NCI-H1436 (cell line): ENCODE results near the gene OR5C1.
A peak's percentile ranks its signal among the peaks of the same experiment; 100 is the strongest.
"Not testable (repeated sequence)": the region's sequence is repeated elsewhere in the genome, so short reads cannot be mapped to it uniquely, and the experiment has no call there.

ENCODE experiments used
- DNase-seq: peaks from one replicate; lab custom pipeline; 2025; lab: John Stamatoyannopoulos, UW

Gene OR5C1

DNA sequence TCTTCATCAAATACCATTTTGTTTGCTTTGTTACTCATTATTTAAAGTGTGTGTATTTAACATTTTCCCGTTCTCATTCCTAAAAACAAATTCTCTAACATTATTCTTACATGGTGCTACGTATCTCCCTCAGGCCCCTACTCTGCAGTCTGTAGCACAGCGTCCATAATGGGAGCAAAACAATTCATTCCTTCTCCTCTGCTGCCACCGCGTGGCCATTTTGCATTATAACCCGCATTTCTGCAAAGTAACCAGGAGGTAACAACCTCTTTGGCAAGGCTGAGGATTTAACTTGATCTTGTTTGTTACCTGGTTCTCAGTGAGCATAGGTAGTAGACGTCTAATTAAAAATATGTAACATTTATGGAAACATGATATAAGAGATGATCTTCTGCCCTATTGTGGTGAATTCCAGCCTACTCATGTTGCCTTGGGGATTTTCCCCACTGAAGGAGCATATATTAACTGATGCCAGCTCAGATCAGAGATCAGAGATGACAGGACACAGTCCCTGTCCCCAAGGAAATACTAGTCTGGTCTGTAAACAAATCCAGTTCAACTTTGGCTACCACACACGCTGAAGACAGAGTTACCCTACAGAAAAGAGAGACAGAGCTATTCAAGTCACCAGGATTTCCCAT, 21.7 kb downstream of the OR5C1 start:
- peak; percentile 78 for DNase-seq

DNA sequence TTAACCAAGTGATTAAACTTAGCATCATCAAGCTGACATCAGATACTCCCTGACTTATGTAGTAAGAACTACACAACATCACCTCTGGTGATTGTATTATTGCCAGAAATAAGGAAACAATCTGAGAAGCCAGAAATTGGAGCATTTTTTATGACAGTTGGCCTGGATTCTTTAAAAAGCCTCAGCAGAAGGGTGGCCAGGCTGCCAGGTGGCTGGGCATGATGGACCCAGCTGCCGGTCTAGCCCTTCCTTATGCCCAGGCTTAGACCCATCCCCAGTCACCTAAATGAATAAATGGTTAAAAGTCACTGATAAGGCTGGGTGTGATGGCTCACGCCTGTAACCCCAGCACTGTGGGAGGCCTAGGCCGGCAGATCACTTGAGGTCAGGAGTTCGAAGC, 24.0 kb downstream of the OR5C1 start:
- no peak for DNase-seq

DNA sequence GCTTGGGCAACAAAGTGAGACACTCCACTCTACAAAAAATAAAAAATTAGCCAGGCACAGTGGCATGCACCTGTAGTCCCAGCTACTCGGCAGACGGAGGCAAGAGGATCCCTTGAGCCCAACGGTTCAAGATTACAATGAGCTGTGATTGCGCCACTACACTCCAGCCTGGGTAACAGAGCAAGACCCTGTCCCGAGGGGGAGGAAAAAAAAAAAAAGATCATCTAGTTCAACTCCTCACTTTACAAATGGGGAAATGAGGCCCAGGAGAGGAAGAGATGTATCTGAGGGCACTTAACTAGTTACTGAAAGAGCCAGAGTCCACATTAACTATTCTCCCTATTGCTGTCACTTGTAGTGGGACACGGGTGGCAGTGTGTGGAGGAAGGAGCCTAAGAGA, 25.8 kb downstream of the OR5C1 start:
- no peak for DNase-seq

DNA sequence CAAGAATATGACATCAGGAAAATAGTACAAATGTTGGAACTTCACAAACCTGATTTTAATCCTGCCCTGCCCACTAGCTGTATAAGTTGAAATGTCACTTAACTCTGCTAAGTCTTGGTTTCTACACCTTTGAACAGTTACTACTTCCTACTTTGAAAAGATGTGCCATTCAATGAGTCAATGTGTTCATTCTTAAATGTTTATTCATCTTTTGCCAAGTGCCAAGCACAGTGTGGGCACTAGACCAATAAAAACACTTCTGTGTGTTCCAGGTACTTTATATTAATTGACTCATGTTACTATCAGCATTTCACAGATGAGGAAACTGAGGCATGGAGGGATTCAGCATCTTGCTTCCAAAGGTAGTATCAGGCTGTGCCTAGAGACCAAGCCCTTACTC, 26.8 kb downstream of the OR5C1 start:
- no peak for DNase-seq

DNA sequence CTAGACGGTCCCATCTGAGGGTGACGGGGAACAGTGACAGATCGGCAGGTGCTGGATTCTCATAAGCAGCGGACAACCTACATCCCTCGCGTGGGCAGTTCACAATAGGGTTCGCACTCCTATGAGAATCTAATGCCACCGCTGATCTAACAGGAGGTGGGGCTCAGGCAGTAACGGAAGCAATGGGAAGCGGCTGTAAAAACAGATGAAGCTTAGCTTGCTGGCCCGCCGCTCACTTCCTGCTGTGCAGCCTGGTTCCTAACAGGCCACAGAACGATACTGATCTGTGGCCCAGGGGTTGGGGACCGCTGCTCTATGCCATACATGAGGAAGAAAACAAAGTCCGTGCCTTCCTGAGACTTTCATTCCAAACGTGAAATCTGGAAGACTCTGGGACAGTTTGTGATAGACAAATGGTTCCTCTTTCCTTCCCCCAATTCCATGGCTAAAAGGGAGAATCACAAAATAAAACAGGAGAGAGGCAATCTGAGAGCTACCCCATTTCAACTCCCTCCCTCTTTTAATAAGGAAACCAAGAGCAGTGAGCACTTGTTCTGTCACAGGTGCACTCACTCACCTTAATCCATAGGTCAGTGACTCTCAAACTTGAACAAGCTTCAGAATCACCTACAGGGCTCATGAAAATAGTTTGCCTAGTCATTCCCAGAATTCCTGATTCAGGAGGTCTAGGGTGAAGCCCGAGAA, 27.6 kb downstream of the OR5C1 start:
- DNase-seq, result no peak

DNA sequence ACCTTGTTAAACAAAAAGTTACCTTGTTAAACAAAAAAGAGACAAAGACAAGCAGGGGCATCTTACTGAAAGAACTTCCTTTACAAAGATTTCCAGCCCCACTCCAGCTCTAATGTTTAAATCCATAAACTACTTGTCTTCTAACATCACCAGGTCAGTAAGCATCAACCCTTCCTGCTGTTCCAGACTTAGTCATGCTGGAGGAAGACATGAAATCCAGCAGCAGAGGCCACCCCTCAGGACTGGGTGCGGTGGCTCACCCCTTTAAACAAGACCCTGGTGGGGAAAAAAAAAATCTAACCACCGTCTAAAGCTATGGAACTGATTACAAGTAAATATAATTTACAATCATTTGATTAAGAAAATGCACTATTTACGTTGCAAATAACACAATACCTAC, 30.6 kb downstream of the OR5C1 start:
- no peak for DNase-seq

DNA sequence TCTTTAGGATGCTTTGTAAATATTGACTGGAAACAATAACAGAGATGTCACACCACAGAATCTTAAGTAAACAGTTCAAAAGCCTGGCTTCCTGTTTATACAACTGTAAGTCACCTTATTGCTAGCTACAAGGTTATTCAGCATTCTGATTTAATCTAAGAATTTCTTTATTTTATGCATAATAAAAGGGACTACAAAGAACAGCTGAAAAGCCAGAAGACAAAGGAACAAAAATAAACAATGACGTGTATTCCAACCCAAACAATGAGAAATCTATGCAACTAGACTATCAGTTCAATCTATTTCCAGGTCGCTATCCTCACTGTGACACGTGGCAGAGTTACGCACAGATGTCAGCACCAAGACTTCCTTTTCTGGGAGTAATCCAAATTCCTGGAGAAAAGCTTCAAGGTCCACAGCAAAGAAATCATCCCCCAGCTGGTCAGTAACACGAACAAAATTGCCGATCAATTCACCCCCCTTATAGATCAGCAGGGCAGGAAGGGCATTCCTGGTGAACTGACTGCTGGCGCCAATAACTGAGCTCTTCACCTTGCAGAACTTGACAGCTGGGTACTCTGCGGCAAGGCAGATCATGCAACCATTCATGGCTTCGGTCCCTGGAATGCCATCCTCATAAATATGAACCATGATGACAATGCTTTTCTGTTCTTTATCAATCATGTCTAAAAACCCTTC, 31.2 kb downstream of the OR5C1 start:
- no peak for DNase-seq

DNA sequence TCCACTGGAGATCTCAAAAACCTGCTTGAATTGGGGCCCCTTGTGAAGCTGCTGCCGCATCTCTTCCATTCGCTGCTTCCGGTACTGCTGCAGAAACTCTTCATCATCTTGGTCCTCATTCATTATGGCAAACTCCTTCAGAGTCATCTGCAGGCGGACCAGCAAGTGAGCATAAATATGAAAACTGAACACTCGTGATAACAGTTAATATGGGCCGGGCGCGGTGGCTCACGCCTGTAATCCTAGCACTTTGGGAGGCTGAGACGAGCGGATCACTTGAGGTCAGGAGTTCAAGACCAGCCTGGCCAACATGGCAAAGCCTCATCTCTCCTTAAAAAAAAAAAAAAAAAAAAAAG, 31.7 kb downstream of the OR5C1 start:
- no peak for DNase-seq

DNA sequence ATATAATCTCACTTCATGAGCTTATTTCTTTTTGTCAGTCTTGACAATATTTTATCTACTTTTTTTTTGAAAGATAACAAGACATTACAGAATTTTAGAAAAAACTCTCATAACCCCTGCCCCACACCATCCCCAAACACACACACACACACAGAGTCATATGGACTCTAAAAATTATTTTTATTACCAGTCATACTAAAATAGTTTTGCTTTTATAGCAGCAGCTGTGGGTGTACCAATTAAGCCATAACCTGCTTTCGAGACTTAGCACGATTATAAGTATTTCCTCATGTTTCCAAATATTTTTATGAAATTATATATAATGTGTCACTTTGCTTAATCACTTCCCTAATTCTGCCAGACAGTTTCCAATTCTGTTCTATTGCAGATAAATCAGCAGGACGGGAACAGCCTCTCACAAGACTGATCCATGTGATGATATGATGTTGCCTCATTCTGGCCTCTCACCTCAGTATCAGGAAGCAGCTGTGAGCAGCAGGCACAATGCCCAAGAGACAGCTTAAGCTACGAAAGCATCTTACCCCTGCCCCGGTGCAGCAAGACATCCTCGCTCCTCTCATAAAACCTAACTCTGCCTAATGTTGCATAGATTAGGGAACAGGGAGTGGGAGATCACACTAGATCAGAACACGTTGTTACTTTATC, 32.7 kb downstream of the OR5C1 start:
- no peak for DNase-seq

DNA sequence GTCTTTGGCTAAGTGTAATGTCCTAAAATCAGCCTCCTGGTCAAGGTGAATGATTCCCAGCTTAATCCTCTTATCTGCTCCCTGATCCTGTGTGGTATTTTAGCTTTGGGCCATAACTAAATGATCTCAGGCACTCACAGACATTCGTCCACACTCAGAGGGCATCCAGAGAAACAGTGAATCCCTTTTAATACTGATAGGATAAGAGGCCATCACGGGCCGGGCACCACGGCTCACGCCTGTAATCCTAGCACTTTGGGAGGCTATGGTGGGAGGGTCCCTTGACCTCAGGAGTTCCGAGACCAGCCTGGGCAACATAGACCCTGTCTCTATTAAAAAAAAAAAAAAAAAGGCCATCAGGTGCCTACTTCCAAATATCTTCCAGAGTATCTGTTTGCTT, 33.3 kb downstream of the OR5C1 start:
- no peak for DNase-seq

DNA sequence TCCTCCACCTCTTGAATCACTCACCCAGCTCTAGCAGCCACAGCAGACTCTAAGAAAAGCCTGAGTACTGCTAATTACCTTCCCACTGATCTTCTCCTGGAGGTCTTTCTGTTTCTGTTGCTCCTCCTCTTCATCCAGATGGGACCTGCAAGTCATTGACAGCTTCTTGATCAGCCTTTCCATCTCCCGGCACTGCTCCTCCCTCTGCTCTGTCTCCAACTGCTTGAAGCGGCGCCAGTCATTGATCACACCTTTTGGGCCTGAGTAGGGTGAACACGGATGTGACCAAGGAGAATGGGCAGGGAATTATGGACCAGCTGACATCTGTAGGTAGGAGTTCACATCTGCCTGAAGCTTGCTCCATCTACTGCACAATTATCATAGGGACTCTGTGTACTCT, 34.2 kb downstream of the OR5C1 start:
- DNase-seq, result no peak

DNA sequence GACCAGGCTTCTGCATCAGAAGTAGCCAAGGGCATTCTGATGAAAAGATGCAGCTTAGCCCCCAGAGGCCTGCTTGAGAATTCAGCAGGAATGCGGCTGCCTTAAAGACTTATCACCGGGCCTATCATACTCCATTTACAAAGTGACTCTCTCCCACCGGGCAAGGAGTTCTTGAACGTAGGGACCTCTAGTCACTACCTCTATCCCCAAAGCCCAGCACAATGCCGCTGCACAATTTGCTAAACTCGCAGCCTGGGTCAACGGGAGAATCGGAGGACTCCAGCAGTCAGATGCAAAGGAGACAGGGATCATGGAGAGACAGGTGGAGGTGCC, 39.0 kb downstream of the OR5C1 start:
- DNase-seq, result no peak

DNA sequence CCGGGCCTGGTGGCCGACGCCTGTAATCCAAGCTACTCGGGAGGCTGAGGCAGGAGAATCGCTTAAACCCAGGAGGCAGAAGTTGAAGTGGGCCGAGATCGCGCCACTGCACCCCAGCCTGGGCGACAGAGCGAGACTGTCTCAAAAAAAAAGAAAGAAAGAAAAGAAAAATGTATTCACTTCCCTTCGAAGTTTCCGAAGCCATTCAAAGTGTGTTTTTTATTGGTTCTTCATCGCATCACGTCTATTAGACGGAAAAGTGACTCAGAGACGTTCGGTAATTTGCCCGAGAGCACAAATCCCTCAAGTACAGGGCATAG, 40.2 kb downstream of the OR5C1 start:
- DNase-seq, result not testable (repeated sequence)

DNA sequence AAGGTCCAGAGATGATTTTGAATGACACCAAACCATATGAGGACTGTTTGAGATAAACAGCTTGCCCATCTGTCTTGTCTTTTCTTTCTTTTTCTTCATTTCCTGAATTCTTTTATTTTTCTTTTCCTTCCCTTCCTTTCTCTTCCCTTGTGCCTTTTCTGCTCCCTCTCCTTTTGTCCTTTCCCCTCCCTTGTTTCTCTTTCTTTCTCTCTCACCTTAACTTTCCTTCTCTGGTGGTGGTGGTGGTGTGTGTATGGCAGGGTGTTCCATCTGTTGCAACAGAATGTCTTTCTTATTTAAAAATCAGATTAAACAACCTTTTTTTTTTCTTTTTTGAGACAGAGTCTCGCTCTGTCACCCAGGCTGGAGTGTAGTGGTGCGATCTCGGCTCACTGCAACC, 43.5 kb downstream of the OR5C1 start:
- no peak for DNase-seq

DNA sequence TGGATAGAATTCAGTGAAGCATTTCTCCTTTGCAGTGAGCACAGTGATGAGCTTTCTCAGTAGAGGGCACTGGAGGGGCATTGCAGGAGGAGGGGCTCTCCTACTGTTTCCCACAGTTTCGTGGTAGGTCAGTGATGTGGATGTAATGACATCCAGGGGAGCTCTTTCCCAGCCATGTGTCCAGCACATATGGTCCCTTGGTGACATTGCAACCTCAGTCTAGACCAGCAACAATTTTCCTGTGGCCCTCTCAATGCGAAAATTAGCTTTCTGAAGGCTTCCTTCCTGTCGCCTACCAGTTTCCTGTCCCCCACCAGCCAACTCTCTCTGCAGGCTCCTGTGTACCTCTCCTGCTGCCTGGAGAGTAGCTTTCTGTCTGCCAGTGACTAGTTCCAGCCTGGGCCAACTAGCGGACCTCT, 46.6 kb downstream of the OR5C1 start:
- no peak for DNase-seq

DNA sequence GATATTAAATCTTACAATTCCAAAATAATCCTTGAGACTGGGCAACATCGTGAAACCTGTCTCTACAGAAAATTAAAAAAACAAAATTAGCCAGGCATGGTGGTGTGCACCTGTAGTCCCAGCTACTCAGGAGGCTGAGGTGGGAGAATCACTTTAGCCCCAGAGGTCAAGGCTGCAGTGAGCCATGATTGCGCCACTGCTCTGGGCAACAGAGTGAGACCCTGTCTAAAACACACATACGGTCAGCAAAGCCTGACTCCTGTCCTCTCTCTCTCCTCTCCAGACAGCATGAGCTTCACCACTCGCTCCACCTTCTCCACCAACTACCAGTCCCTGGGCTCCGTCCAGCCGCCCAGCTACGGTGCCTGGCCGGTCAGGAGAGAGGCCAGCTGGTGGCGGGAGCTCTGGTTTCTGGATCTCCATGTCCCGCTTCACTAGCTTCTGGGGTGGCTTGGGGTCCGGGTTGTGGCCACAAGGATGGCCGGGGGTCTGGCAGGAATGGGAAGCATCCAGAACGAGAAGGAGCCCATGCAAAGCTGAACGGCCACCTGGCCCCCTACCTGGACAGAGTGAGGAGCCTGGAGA, 48.6 kb downstream of the OR5C1 start:
- no peak for DNase-seq

DNA sequence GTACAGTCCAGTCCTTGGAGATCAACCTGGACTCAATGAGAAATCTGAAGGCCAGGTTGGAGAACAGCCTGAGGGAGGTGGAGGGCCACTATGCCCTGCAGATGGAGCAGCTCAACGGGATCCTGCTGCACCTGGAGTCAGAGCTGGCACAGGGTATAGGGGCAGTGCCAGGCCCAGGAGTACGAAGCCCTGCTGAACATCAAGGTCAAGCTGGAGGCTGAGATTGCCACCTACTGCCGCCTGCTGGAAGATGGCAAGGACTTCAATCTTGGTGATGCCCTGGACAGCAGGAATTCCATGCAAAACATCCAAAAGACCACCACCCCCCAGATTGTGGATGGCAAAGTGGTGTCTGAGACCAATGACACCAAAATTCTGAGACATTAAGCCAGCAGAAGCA, 49.7 kb downstream of the OR5C1 start:
- DNase-seq, result not testable (repeated sequence)
